Neural progenitor cell (in vitro differentiated cells): ENCODE data around the gene PBX3. TPM values are rescaled to one million over a fixed set of nuclear protein-coding genes. Genes with fewer than 3 reads are reported as not detected.

Experiments
- DNase-seq: peaks from one replicate; pipeline ENCODE4 v3.0.0-alpha.2; 2016; ENCODE audit warnings: low spot score
- H2AFZ ChIP-seq: fragments of 200-600 bp; sonication (generic); replicated peaks from 2 replicates; pipeline ENCODE4 v1.6.1; 2016; ENCODE audit warnings: antibody characterized with exemption
- H3F3A ChIP-seq: fragments of 200-600 bp; sonication (generic); 2 replicates; pipeline ENCODE4 v1.6.1; 2016; ENCODE audit warnings: antibody characterized with exemption, low read depth
- H3K27ac ChIP-seq: fragments of 200-600 bp; sonication (generic); 2 replicates; pipeline ENCODE4 v1.5.1; 2016; ENCODE audit warnings: mild to moderate bottlenecking
- H3K27me3 ChIP-seq: fragments of 200-600 bp; sonication (generic); 2 replicates; pipeline ENCODE4 v1.6.1; 2016; ENCODE audit warnings: mild to moderate bottlenecking, moderate library complexity
- H3K36me3 ChIP-seq: fragments of 200-600 bp; sonication (generic); 2 replicates; pipeline ENCODE4 v1.5.1; 2016
- H3K4me1 ChIP-seq: fragments of 200-600 bp; sonication (generic); 2 replicates; pipeline ENCODE4 v1.6.1; 2016; ENCODE audit warnings: mixed run types
- H3K4me2 ChIP-seq: fragments of 200-600 bp; sonication (generic); 2 replicates; pipeline ENCODE4 v1.6.1; 2016
- H3K4me3 ChIP-seq: fragments of 200-600 bp; sonication (generic); 2 replicates; pipeline ENCODE4 v1.5.1; 2016
- H3K79me2 ChIP-seq: fragments of 200-600 bp; sonication (generic); 2 replicates; pipeline ENCODE4 v1.6.1; 2016; ENCODE audit warnings: low read depth
- H3K9ac ChIP-seq: fragments of 200-600 bp; sonication (generic); 2 replicates; pipeline ENCODE4 v1.6.1; 2016
- H3K9me3 ChIP-seq: fragments of 200-600 bp; sonication (generic); 2 replicates; pipeline ENCODE4 v1.5.1; 2016; ENCODE audit warnings: low read depth
- H4K20me1 ChIP-seq: fragments of 200-600 bp; sonication (generic); 2 replicates; pipeline ENCODE4 v1.6.1; 2016; ENCODE audit warnings: low read depth
- H3K27ac Mint-ChIP-seq: 3 replicates; pipeline ENCODE4 v1.8.0; 2021; ENCODE audit warnings: mixed read lengths
- H3K27me3 Mint-ChIP-seq: 2 replicates; pipeline ENCODE4 v1.8.0; 2022; ENCODE audit warnings: low read depth, mild to moderate bottlenecking, inconsistent platforms, moderate library complexity, mixed read lengths; ENCODE audit not compliant: insufficient read depth
- H3K36me3 Mint-ChIP-seq: 3 replicates; pipeline ENCODE4 v1.8.0; 2021; ENCODE audit warnings: mixed read lengths
- H3K4me1 Mint-ChIP-seq: 3 replicates; pipeline ENCODE4 v1.8.0; 2021; ENCODE audit warnings: mixed read lengths
- H3K4me3 Mint-ChIP-seq: 3 replicates; pipeline ENCODE4 v1.8.0; 2021; ENCODE audit warnings: mild to moderate bottlenecking, moderate library complexity, mixed read lengths
- H3K9me3 Mint-ChIP-seq: 3 replicates; pipeline ENCODE4 v1.8.0; 2020; ENCODE audit warnings: mixed read lengths
- CTCF ChIP-seq: fragments of 200-600 bp; sonication (generic); IDR thresholded peaks from 2 replicates; pipeline ENCODE4 v1.5.1; 2017; ENCODE audit warnings: antibody characterized with exemption, mild to moderate bottlenecking
- EZH2 ChIP-seq: fragments of 200-600 bp; sonication (generic); IDR thresholded peaks from 2 replicates; pipeline ENCODE4 v1.6.1; 2017; ENCODE audit warnings: antibody characterized with exemption, mild to moderate bottlenecking, moderate library complexity
- EZH2phosphoT487 ChIP-seq: fragments of 200-600 bp; sonication (generic); IDR thresholded peaks from 2 replicates; pipeline ENCODE4 v1.6.1; 2017; ENCODE audit warnings: antibody characterized with exemption
- total RNA-seq: library from RNA; depleted of rRNA; stranded (reverse); fragments of >200 nt; gene quantifications from 2 replicates; pipeline ENCODE4 v1.2.3, GENCODE V29; 2015; ENCODE audit warnings: low replicate concordance

PBX3 gene
- total RNA-seq, 1 donor from 2014 or later: 99.5 TPM

- Mint-ChIP-seq H3K9me3 (no peaks in the 10 kb centered on the region), H3K4me1 (no peaks in the 10 kb centered on the region), H3K27ac (no peak overlapping the region), H3K27me3 (no peaks in the 10 kb centered on the region), H3K4me3 (no peak overlapping the region), H3K36me3 (peaks cover 9% of the 10 kb centered on the region)
- Histone ChIP-seq H3K4me3 (no peak overlapping the region), H3K4me2 (no peak overlapping the region), H2AFZ (no peak overlapping the region), H3F3A (no peaks in the 10 kb centered on the region), H3K27ac (no peak overlapping the region), H3K9ac (no peak overlapping the region), H3K9me3 (no peaks in the 10 kb centered on the region), H3K27me3 (no peaks in the 10 kb centered on the region), H3K79me2 (no peaks in the 10 kb centered on the region), H3K36me3 (no peaks in the 10 kb centered on the region), H4K20me1 (no peaks in the 10 kb centered on the region), H3K4me1 (no peaks in the 10 kb centered on the region)
- no peak for DNase-seq
- TF ChIP-seq CTCF (no peak), EZH2phosphoT487 (no peak), EZH2 (no peak)
These were observed 184.8 kb downstream of the PBX3 start for GRCh38 chr9:125932012-125932411.

- Mint-ChIP-seq H3K27ac (no peak overlapping the region), H3K9me3 (no peaks in the 10 kb centered on the region), H3K36me3 (peaks cover 4% of the 10 kb centered on the region), H3K27me3 (no peaks in the 10 kb centered on the region), H3K4me3 (no peak overlapping the region), H3K4me1 (no peaks in the 10 kb centered on the region)
- DNase-seq: no peak
- no peaks in the 10 kb centered on the region for H3K4me1 ChIP-seq
- H2AFZ ChIP-seq: no peak overlapping the region
- H3K9ac ChIP-seq: no peak overlapping the region
- H3K36me3 ChIP-seq: no peaks in the 10 kb centered on the region
- no peak overlapping the region for H3K4me2 ChIP-seq
- no peaks in the 10 kb centered on the region for H3F3A ChIP-seq
- H3K27me3 ChIP-seq: no peaks in the 10 kb centered on the region
- no peak overlapping the region for H3K27ac ChIP-seq
- TF ChIP-seq EZH2phosphoT487 (no peak), EZH2 (no peak), CTCF (no peak)
- H4K20me1 ChIP-seq: no peaks in the 10 kb centered on the region
- H3K79me2 ChIP-seq: no peaks in the 10 kb centered on the region
- H3K9me3 ChIP-seq: no peaks in the 10 kb centered on the region
- H3K4me3 ChIP-seq: no peak overlapping the region
These were observed 185.7 kb downstream of the PBX3 start for GRCh38 chr9:125932746-125933455.

GRCh38 chr9:125942125-125942524 lies 195.0 kb downstream of the PBX3 start:
- Histone ChIP-seq H3K36me3 (peaks cover 3% of the 10 kb centered on the region), H3K4me2 (no peak overlapping the region), H3K79me2 (no peaks in the 10 kb centered on the region), H3K9ac (no peak overlapping the region), H3K9me3 (peaks cover 4% of the 10 kb centered on the region), H4K20me1 (no peaks in the 10 kb centered on the region), H3K4me1 (no peaks in the 10 kb centered on the region), H3K27me3 (no peaks in the 10 kb centered on the region), H3K27ac (no peak overlapping the region), H3K4me3 (no peak overlapping the region), H3F3A (no peaks in the 10 kb centered on the region), H2AFZ (no peak overlapping the region)
- DNase-seq: no peak
- H3K36me3 Mint-ChIP-seq: peaks cover 40% of the 10 kb centered on the region
- no peaks in the 10 kb centered on the region for H3K27me3 Mint-ChIP-seq
- H3K4me3 Mint-ChIP-seq: no peak overlapping the region
- H3K4me1 Mint-ChIP-seq: no peaks in the 10 kb centered on the region
- no peak overlapping the region for H3K27ac Mint-ChIP-seq
- TF ChIP-seq CTCF (no peak), EZH2phosphoT487 (no peak), EZH2 (no peak)
- peaks cover 12% of the 10 kb centered on the region for H3K9me3 Mint-ChIP-seq
